CD4-positive, alpha-beta T cell treated with Interleukin-15 for 4 hours (primary cell): ENCODE results near the gene ITGA8.
"Not testable (repeated sequence)": the region's sequence is repeated elsewhere in the genome, so short reads cannot be mapped to it uniquely, and the experiment has no call there.

Experiments
- DNase-seq: peaks from one replicate; pipeline ENCODE4 v3.0.0-alpha.2; 2020; ENCODE audit warnings: low spot score

ITGA8 gene

DNA sequence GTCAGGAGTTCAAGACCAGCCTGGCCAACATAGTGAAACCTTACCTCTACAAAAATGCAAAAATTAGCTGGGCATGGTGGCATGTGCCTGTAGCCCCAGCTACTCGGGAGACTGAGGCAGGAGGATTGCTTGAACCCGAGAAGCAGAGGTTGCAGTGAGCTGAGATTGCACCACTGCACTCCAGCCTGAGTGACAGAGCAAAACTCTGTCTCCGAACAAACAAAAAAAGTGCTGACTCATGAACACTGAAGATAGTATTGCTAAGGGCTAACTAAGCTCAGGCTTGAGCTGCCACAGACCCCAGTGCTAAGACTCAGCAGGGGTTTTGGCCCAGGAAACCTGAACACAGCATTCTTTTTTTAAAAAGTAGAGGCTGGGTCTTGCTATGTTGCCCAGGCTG lies 162.6 kb downstream of the ITGA8 start:
- not testable (repeated sequence) for DNase-seq

DNA sequence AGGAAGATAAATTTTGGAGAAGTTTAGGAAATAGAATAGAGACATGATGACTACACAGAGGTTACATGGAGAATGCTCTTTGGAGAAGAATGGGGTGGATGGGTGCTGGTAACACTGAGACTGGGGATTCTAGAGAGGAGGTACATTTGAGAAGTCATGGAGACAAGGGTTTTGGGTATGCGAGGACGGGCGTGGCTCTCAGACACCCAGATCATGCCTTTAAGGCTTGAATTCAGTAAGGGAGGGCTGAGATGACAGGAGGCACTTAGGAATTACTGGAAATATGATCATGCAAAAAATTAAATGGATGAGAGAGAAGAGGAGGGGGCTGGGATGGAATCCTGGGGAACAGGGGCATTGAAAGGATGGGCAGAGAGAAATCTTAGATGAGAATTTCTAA lies 168.8 kb downstream of the ITGA8 start:
- no peak for DNase-seq

DNA sequence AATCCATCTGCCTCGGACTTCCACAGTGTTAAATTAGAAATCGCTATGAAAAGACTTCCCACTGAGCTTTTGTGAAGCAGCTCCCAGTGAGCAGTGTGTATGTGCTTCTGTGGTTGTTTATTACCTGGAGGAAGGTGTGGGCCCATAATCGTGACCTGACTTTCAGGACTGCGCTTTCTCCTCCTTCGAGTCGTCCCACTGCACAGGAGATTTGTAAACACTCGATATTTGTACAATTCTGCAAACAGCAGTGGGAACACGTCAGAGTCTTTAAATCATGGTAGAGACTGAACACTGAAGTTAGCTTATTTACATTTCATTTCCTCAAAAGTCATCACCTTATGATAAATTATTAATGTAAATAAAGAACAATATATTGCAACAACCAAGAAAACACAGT lies 171.4 kb downstream of the ITGA8 start:
- no peak for DNase-seq

DNA sequence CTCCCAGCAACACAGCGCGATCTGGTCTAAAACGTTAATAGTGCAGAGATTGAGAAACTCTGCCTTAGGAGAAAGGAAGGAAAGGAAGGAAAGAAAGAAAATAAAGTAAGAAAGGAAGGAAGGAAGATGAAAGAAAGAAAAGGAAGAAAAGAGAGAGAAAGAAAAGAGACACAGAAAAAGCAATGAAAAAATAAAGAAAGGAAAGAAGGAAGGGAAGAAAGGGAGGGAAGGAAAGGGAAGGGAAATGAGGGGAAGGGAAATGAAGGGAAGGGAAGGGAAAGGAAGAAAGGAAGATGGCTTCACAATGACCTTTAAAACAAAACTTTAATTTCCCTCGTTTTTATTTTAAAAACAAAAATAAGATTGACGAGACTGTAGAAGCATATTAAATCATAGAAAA lies 173.1 kb downstream of the ITGA8 start:
- DNase-seq = no peak

DNA sequence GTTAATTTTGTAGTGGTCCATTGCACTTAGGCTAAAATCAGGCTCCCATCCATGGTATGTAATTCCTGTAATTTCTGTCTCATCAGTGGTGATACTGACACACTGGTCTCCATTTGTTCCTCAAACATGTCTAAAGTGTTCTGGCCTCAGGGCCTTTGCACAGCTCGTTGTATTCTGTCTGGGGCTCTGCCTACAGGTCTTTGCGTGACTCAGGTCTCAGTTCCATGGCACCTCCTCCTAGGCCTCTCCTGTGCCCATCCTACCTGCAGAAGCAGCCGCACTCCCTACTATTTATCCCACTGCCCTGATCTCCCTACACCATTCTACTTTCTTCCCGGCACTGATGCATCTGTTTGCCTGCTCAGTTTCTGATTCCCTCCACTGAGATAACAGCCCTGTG lies 173.8 kb downstream of the ITGA8 start:
- DNase-seq = no peak

DNA sequence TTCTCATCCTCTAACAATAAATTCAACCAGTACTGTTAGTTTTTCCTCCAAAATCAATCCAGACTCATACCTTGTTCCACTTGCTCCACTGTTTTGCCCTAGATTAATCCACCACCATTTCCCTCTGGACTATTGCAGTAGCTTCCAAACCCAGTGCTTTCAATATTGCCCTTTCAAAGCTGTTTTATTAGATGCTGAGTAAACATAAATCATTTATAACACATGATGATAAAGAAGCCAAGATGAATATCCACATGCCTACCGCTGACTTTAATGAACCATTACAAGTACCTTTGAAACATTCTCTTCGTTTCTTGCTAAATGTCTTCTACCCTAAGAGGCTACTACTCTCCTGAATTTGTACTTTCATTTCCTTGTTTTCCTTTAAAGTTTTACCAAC lies 174.5 kb downstream of the ITGA8 start:
- no peak for DNase-seq

DNA sequence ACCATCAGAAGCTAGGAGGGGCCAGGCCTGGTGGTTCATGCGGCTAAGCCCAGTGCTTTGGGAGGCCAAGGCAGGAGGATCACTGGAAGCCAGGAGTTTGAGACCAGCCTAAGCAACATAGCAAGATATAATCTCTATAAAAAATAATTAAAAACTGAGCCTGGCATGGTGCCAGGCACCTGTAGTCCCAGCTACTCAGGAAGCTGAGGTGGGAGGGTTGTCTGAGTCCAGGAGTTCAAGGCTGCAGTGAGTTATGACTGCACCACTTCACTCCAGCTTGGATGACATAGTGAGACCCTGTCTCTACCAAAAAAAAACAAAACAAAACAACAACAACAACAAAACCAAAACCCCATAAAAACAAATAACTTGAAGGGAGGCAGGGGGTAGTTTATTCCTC lies 175.7 kb downstream of the ITGA8 start:
- no peak for DNase-seq

DNA sequence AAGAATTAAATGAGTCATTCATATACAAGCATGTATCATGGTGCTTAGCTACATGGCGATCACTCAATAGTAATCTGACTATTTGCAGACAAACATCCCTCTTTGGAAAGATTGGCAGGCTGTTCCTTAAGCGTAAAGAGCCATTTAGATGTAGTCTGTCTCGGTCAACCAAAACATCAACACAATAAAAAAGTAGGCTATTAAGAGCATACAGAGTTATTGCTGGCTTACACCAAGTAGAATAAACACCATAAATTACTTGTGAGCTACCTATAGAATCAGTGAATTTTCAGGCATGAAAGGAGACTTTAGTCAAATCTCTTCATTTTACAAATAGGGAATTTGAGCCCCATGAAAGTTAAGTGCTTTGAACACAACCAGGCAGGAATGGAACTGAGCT lies 176.9 kb downstream of the ITGA8 start:
- no peak for DNase-seq

DNA sequence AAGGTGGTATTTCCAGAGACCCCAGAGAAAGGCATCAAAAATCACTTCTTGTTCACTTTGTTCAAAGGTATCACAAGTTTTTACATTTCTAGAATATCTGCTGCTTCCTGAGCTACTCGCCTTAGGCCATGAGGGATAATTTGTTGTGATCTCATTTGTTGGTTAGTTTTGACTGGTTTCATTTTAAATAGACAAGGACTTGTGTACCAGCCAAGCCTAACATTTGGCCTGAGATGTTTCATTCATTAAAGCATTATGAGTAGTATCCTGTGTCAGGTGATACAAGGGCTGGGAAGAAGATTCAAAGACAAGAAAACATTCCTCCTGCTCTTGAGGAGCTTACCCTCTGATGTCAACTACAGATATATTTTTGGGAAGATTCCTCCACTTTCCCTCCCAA lies 178.3 kb downstream of the ITGA8 start:
- DNase-seq = no peak

DNA sequence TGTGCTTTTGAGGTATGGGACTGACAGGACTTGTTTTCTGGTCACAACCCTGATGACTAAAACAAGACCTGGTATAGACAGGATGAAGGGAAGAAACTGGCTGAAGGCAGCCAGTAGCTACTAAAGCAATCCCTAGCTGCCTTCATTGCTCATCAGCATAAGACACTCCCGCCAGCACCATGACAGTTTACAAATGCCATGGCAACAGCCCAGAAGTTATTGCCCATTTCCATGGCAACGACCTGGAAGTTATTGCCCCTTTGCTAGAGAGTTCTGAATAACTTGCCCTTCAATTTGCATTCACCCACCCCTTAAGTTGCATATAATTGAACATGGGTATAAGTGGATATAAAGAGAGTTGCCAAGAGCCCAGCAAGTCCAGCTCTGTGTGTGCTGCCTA lies 179.0 kb downstream of the ITGA8 start:
- no peak for DNase-seq

DNA sequence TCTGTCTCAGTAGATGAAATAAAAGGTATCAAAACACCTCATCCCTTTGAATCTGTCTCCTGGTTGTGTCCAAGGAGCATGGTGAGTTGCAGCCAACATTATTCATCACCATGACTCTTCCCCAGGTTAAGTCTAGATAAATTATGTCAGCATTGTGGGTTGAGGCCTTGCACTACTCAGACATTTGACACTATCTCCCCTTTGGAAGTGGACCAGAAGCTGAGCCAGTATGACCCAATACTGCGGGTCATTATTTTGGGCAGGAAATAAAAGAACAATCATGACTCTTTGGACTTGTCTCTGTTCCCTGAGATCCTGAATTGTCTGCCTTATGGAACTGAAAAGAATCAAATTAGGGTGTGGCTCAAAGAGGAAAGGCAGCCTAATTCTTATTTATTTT lies 180.5 kb downstream of the ITGA8 start:
- DNase-seq = no peak

DNA sequence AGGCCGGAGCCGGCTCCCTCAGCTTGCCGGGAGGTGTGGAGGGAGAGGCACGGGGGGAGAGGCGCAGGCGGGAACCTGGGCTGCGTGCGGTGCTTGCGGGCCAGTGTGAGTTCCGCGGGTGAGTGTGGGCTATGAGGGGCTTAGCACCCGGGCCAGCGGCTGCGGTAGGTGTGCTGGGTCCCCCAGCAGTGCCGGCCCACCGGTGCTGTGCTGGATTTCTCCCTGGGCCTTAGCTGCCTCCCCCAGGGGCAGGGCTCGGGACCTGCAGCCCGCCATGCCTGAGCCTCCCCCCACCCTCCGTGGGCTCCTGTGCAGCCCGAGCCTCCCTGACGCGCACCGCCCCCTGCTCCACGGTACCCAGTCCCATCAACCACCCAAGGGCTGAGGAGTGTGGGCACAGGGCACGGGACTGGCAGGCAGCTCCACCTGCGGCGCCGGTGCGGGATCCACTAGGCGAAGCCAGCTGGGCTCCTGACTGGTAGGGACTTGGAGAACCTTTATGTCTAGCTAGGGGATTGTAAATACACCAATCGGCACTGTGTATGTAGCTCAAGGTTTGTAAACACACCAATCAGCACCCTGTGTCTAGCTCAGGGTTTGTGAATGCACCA lies 184.7 kb downstream of the ITGA8 start:
- not testable (repeated sequence) for DNase-seq

DNA sequence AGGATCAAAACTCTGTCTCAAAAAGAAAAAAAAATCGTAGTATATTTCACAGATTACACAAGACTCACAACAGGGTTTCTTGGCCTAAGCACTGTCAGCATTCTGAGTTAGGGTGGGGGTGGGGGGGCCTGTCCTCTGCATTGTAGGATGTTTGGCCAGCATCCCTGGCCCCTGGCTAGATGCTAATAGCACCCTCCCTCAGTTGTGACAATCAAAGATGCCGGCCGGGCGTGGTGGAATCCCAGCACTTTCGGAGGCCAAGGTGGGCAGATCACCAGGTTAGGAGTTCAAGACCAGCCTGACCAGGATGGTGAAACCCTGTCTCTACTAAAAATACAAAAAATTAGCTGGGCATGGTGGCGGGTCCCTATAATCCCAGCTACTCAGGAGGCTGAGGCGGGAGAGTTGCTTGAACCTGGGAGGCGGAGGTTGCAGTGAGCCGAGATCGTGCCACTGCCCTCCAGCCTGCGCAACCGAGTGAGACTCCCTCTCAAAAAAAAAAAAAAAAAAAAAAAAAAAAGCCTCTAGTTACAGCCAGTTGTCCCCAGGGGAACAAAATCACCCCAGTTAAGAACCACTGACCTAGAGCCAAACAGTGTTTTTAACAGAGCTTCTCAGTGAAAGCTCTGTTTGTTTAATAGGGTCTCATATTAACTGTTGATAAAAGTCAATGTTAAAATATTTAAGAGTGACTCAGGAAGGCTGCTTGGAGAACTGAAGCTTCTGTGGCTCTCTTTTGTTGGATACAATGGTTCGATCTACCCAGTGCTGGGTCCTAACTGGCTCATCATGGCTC lies 187.6 kb downstream of the ITGA8 start:
- DNase-seq = no peak

DNA sequence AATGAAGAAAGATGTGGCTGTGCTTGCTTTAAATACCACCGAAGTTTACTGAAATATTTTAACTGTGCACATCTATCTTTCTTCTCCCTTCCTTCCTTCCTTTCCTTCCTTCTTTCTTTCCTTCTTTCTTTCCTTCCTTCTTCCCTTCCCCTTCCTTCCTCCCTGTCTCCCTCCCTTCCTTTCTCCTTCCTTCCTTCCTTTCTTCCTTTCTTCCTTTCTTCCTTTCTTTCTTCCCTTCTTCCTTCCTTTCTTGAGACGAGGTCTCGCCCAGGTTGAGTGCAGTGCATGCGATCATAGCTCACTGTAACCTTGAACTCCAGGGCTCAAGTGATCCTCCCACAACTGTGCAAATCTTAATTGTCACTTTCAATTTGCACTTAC lies 190.9 kb downstream of the ITGA8 start:
- no peak for DNase-seq

DNA sequence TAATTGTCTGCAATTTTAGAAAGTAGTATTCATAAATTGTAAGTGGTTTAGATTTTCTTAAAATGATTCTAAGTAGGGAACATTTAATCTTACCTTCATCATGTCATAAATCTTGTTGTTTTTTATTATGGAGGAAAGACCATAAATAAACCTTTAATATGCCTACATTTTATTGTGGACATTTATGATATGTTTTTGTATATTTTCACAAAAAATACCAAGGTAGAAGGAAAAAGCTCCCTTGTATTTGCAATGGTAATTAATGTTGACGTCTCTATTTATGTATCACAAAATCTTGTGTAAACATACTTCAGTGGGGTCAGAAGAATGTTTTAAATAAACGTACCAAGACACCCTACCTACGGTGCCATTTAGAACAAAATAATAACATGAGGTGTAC lies 193.0 kb downstream of the ITGA8 start:
- DNase-seq = no peak

DNA sequence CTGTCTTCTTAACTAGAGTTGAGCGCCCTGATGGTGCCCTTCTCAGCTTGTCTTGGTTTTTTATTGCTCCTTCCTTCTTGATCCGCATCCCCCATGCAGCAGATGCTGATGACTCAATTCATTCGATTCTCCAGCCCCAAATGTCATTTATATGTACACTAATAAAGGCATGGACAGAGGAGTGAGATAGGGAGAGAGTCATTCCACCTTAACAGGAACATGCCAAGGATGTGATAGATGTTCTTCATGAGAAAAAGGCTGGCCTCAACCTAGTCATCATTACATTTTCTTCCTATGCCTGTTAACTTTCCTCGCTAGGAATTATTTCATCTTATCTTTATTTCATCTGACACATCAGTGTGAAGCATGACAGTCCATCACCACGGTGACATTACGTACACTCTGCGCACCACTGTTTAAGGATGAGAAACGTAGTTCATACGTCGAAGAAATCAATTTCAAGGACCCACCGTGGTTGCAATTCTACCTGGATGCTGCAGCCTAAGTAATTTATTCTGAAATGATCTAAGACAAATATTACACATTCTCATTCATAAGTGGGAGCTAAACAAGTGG lies 198.3 kb downstream of the ITGA8 start:
- no peak for DNase-seq

DNA sequence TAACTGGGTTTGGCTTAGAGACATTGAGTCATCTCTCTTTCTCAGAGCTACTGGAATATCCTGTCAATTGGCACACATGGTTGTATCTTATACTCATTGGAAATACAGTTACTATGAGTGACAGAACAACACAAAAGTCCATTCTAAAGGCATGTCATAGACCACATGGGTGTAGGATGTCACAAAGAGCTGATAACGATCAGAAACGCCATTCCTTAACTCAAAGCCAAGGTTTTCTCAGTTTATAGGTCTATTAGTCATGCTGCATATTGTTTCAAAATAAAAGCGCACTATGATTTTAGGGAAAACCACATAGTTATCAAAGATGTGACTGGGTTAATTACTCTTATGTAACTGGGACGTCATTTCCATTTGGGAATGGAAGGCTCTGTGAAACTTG lies 201.5 kb downstream of the ITGA8 start:
- DNase-seq = no peak

DNA sequence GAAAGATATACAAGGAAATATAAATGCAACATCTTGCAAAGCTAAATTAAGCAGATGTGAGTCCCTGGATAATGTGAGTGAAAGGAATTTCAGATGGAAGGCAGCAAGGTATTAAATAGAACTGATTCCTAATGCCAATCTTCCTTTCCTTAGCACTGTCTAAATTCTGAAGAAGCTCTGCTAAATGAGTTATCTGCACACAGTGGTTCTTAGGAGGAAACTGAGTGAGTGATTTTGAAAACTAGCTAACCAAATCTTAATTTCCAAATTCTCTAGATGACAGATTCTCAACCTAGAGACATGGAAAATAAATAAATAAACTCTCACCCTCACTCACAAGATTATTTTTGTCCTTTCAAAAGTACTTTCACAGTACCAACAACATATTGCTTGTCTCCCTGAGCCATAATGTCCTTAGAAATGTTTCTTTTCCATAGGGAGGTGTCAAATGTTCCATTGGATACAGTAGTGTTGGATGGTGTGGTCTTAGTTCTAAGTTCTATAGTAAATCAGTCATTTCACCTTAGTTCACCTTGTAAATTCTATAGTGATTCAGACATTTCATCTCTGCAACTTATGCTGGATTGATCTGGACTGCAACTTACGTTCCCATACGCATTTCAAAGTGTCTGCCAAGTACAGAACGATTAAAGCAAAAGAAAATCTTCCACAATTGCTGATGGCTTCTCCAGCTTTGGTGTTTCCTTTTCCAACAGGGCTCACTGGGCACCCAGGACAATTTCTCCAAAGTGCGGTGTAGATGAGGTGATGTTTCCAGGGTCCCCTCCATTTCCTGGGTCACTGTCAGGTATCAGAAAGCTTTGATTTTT lies 203.3 kb downstream of the ITGA8 start:
- DNase-seq = no peak

DNA sequence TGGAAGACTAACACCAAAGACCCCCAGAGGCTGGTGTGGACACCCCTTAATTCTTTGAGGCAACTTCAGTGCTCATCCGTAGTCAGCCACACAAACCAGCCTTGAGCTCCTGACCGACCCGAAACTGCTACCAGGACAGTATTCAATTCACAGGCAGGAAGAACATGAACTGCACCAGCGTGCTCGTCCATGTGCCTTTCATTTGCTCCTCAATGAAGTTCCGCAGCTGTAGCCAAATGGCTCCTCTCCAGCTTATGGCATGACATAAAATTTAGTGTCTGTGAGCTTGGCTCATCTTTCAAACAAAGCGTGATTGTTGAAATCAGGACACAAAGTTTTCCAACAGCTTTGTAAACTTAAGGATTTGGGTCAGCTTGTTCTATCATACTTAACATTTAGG lies 204.5 kb downstream of the ITGA8 start:
- DNase-seq = no peak

DNA sequence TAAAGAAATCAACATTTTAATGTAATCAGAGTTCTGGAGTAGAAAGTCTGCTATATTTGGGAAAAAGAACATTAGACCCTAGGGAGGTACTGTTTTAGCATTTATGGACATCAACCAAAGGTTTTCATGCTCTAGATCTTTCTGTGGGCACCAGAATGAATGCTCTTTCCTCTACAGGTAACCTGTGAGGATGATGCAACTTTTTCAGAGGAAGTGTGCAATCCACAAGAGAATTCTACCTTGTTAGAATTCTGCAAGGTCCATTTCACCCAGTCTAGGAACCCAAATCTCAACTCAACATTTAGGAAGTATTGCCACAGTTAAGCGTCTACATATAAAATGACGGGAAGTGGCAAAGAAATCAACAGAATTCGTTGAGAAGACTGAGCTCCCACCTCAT lies 208.8 kb downstream of the ITGA8 start:
- DNase-seq = no peak

DNA sequence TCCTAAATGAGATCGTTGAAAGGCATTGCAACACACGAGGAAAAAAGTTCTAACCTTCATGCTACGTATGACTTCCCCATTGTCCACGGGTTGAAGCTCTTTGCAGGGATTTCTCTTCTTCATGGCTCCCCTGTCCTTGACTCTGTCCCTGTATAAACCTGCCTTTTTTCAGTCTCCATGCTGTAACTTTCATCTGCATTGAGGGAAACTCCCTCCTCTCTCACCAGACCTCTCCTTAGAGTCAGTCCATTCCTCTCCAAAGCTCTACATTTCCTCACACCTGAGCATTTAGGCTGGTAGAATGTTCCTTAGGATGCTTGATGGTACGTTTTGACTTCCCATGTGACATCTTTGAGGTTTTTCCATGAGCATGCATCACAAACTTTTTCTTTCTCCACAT lies 214.4 kb downstream of the ITGA8 start:
- no peak for DNase-seq

DNA sequence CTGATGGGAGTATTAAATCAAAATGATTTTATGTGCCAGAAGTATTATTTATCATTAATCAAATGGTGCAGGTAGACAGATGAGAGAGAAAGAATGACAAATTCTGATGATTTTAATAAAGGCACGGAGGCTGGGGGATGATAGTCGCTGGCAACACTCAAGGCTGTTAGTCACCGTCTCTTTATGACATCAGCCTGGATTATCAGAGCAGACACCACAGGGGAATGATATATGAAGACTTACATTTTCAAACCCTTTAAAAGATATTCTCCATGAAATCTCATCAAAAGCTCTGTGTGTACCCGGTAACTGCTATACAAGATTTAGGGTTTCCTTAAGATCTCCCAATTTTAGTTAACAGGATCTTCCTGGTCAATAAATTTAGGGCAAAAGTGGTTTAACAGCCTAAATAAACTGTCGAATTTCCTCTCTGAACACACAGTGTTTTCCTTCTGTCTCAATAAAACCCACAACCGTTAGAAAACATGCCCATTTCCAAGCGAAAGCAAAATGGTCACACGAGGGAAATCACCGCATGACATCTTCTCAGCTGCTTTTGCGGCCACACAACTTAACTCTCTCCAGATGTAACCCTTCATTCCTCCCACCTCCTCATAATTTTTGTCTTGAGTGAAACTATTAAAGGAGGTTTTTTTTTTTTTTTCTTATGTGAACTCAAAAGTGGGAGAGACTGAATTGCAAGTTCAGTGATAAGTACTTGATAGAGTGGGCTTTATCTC lies 215.5 kb downstream of the ITGA8 start:
- DNase-seq = no peak
